ENCODE data around the gene EMP3.

DNA sequence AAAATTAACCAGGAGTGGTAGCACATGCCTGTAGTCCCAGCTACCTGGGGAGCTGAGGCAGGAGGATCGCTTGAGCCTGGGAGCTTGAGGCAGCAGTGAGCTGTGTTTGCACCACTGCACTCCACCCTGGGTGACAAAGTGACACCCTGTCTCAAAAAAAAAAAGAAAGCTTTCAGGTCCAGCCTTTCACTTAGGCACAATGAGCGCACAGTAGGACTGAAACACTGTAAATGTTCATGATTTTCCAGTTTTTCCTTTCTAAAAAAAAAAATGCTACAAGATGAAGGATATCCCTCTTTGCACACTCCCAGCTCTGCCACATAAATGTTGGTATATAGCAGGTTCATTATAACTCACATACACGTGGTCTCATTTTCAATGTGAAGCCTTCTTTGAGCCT lies 37.6 kb upstream of the EMP3 start:
- TF ChIP-seq, protein P1, sequence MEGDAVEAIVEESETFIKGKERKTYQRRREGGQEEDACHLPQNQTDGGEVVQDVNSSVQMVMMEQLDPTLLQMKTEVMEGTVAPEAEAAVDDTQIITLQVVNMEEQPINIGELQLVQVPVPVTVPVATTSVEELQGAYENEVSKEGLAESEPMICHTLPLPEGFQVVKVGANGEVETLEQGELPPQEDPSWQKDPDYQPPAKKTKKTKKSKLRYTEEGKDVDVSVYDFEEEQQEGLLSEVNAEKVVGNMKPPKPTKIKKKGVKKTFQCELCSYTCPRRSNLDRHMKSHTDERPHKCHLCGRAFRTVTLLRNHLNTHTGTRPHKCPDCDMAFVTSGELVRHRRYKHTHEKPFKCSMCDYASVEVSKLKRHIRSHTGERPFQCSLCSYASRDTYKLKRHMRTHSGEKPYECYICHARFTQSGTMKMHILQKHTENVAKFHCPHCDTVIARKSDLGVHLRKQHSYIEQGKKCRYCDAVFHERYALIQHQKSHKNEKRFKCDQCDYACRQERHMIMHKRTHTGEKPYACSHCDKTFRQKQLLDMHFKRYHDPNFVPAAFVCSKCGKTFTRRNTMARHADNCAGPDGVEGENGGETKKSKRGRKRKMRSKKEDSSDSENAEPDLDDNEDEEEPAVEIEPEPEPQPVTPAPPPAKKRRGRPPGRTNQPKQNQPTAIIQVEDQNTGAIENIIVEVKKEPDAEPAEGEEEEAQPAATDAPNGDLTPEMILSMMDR (conservative IDR thresholded peaks at IDR 0.05): no peak
- no peak for TF ChIP-seq ZFX (IDR thresholded peaks at IDR 0.05)

Data from C4-2B (cell line).